Spleen (tissue), 11 donors: ENCODE results near the gene EXOC6B. TPM values are rescaled to one million over a fixed set of nuclear protein-coding genes. Genes with fewer than 3 reads are reported as not detected.

ENCODE experiments used
- DNase-seq: peaks from one replicate; pipeline ENCODE4 v3.0.0-alpha.2; 2020
- H3K27ac ChIP-seq, 8 donors: fragments of 200-600 bp; sonication (generic) in 7 of 8; 1 replicate in 4 of 8; 2 replicates in 4 of 8; pipeline versions ENCODE4 v1.5.0 to v1.8.0; 2016 to 2021; ENCODE audit warnings: inconsistent platforms in 4 of 8, mild to moderate bottlenecking in 4 of 8, moderate library complexity in 1 of 8
- H3K27me3 ChIP-seq, 7 donors: fragments of 200-600 bp; sonication (generic) in 6 of 7; replicated peaks in 1 of 7; 1 replicate in 4 of 7; 2 replicates in 3 of 7; pipeline versions ENCODE4 v1.5.0 to v1.8.0; 2016 to 2021; ENCODE audit warnings: inconsistent platforms in 3 of 7, mild to moderate bottlenecking in 1 of 7
- H3K36me3 ChIP-seq, 6 donors: fragments of 200-600 bp; sonication (generic) in 5 of 6; 1 replicate in 4 of 6; 2 replicates in 2 of 6; pipeline versions ENCODE4 v1.5.0 to v1.8.0; 2016 to 2021; ENCODE audit warnings: inconsistent platforms in 2 of 6
- H3K4me1 ChIP-seq, 6 donors: fragments of 200-600 bp; sonication (generic) in 5 of 6; 1 replicate in 3 of 6; 2 replicates in 3 of 6; pipeline versions ENCODE4 v1.5.0 to v1.8.0; 2016 to 2021; ENCODE audit warnings: inconsistent platforms in 3 of 6
- H3K4me3 ChIP-seq, 8 donors: fragments of 200-600 bp; sonication (generic) in 7 of 8; 1 replicate in 4 of 8; 2 replicates in 4 of 8; pipeline versions ENCODE4 v1.5.0 to v1.8.0; 2016 to 2021; ENCODE audit warnings: inconsistent platforms in 4 of 8, mild to moderate bottlenecking in 4 of 8, moderate library complexity in 2 of 8
- H3K9me3 ChIP-seq, 8 donors: fragments of 200-600 bp; sonication (generic) in 7 of 8; 1 replicate in 4 of 8; 2 replicates in 4 of 8; pipeline versions ENCODE4 v1.5.0 to v1.8.0; 2016 to 2021; ENCODE audit warnings: inconsistent platforms in 4 of 8
- CTCF ChIP-seq, 11 experiments: fragments of 200-600 bp in 7 of 11; fragments of 450-650 bp in 4 of 11; sonication (generic) in 4 of 11; IDR thresholded peaks in 8 of 11; conservative IDR thresholded peaks in 3 of 11; 1 replicate in 7 of 11; 2 replicates in 4 of 11; pipeline versions ENCODE4 v1.4.0 to v1.8.0; 2016 to 2021; ENCODE audit warnings: antibody characterized with exemption in 11 of 11, inconsistent platforms in 4 of 11, mild to moderate bottlenecking in 1 of 11
- POLR2A ChIP-seq, 3 donors: fragments of 450-650 bp; IDR thresholded peaks; one replicate each; pipeline ENCODE4 v1.5.1; 2017; ENCODE audit warnings: antibody characterized with exemption in 3 of 3, mild to moderate bottlenecking in 1 of 3
- POLR2AphosphoS5 ChIP-seq, 3 donors: sonication (generic); formaldehyde crosslinking; IDR thresholded peaks; one replicate each; pipeline ENCODE4 v1.5.1; 2017; ENCODE audit warnings: antibody characterized with exemption in 3 of 3
- WGBS, 5 donors: extraction: QIAGEN DNeasy Blood & Tissue Kit in 3 of 5; methylation state at CpG; one replicate each; pipeline versions ENCODE4 v1.1.5 to v1.1.7; 2013 to 2018; 5-methylcytosine and 5-hydroxymethylcytosine counted together
- intact Hi-C: fragments of 100-400 bp; cut with DNase I; formaldehyde crosslinking; loops from one replicate; pipeline ENCODE4 v1.15.0; 2023; ENCODE audit warnings: low total_unique reads
- polyA plus RNA-seq, 3 donors: library from polyadenylated mRNA; stranded (reverse); fragments of 200-250 nt; gene quantifications; one replicate each; pipeline ENCODE4 v1.2.1, GENCODE V29; 2013
- total RNA-seq, 7 donors: library from RNA; depleted of rRNA in 3 of 7; stranded (reverse); fragments of >200 nt in 3 of 7; fragmentation: NEBNext Ultra II Directional in 4 of 7; extraction: Animal tissue kit (Norgen Biotek cat#: 25700) in 4 of 7; gene quantifications; one replicate each; pipeline versions ENCODE4 v1.1.0 to v1.2.1, GENCODE V29; 2016 to 2021
- donor health status: healthy with polysubstance abuse.
- donor health status: DM: no; HTN: no; CAD: no; lungs with moderate emphysema.
- donor health status: DM: no; HTN: no; CAD: no.
- donor health status: Bipolar disorder and iron deficiency.
- donor health status: healthy.
- donor health status: DM: no; HTN: no; CAD: no.
- donor health status: DM: yes; HTN: yes; CAD: no.

EXOC6B gene
- total and polyA plus RNA-seq, 10 donors, result 1.0 to 27.9 (median 18.0) TPM

- no peaks in the 10 kb centered on the region for H3K27me3 ChIP-seq
- H3K4me3 ChIP-seq, result no peak overlapping the region
- no peak overlapping the region for H3K27ac ChIP-seq
- no peak for TF ChIP-seq POLR2AphosphoS5 (IDR thresholded peaks at IDR 0.05)
- no peak for TF ChIP-seq CTCF (IDR thresholded peaks at IDR 0.05 in 8 of 11, conservative IDR thresholded peaks at IDR 0.05 in 3 of 11)
- TF ChIP-seq POLR2A (IDR thresholded peaks at IDR 0.05), result no peak
- intact Hi-C loops, result no loop called here
- no peak for DNase-seq
- no peaks in the 10 kb centered on the region for H3K9me3 ChIP-seq
- 53 to 78% (median 70%) methylated on average over 5 of the region's 5 CpGs for WGBS, 5 donors
- H3K36me3 ChIP-seq, result no peaks in the 10 kb centered on the region
- peaks cover 0 to 8% (median 0%) of the 10 kb centered on the region in 6 donors for H3K4me1 ChIP-seq
These were observed 553.8 kb downstream of the EXOC6B start for GRCh38 chr2:72271766-72272641.

DNA sequence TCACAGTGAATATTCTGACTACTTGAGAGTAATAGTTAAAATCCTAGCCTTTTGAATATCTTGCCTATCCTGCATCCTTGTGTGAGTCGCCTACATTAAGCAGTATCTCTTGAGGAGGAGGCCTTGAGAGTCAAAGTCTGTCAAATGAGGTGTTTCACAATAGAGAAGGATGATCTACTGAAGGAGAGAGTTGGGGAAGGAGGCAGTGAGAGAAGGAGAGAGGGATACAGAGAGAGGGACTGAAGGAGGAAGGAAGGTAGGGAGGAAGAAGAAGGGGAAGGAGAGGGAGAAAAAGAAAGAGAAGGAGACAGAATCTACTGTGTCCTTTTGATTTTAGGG, 554.6 kb downstream of the EXOC6B start:
- Histone ChIP-seq H3K27ac (no peak overlapping the region), H3K27me3 (no peaks in the 10 kb centered on the region)
- WGBS, 5 donors, result 68 to 79% (median 70%) methylated on average over 1 of the region's 1 CpG

GRCh38 chr2:72270556-72271275, 555.1 kb downstream of the EXOC6B start:
- H3K27ac ChIP-seq, result no peak overlapping the region
- TF ChIP-seq POLR2AphosphoS5 (IDR thresholded peaks at IDR 0.05) (no peak), CTCF (IDR thresholded peaks at IDR 0.05 in 8 of 11, conservative IDR thresholded peaks at IDR 0.05 in 3 of 11) (no peak), POLR2A (IDR thresholded peaks at IDR 0.05) (no peak)
- H3K9me3 ChIP-seq, result no peaks in the 10 kb centered on the region
- DNase-seq, result no peak
- 62 to 89% (median 71%) methylated on average over 1 of the region's 1 CpG for WGBS, 5 donors
- H3K4me1 ChIP-seq, result peaks cover 0 to 8% (median 0%) of the 10 kb centered on the region in 6 donors
- intact Hi-C loops, result no loop called here
- H3K27me3 ChIP-seq, result no peaks in the 10 kb centered on the region
- no peak overlapping the region for H3K4me3 ChIP-seq
- no peaks in the 10 kb centered on the region for H3K36me3 ChIP-seq

More for the DNA sequence above, 554.6 kb downstream of the EXOC6B start:
- H3K36me3 ChIP-seq, result no peaks in the 10 kb centered on the region
- intact Hi-C loops, result no loop called here
- no peaks in the 10 kb centered on the region for H3K9me3 ChIP-seq
- no peak for DNase-seq
- peaks cover 0 to 8% (median 0%) of the 10 kb centered on the region in 6 donors for H3K4me1 ChIP-seq
- H3K4me3 ChIP-seq, result no peak overlapping the region
- TF ChIP-seq POLR2A (IDR thresholded peaks at IDR 0.05) (no peak), POLR2AphosphoS5 (IDR thresholded peaks at IDR 0.05) (no peak), CTCF (IDR thresholded peaks at IDR 0.05 in 8 of 11, conservative IDR thresholded peaks at IDR 0.05 in 3 of 11) (no peak)

DNA sequence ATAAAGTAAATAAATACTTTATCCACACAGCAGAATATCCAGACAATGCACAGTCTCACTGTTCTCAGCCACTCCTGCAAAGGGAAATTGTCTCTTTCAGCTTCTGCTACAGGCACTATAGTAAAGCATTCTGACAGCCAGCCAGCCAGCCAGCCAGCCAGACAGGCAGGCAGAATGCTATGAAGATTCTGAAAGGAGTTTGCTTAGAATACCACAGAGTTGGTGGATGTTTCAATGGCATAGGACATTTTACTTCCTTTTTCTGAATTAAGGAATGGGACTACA, 562.1 kb downstream of the EXOC6B start:
- no peak overlapping the region for H3K27ac ChIP-seq
- intact Hi-C loops, result no loop called here
- no peaks in the 10 kb centered on the region for H3K4me1 ChIP-seq
- H3K9me3 ChIP-seq, result peaks cover 0 to 5% (median 0%) of the 10 kb centered on the region in 8 donors
- TF ChIP-seq CTCF (IDR thresholded peaks at IDR 0.05 in 8 of 11, conservative IDR thresholded peaks at IDR 0.05 in 3 of 11) (no peak), POLR2AphosphoS5 (IDR thresholded peaks at IDR 0.05) (no peak), POLR2A (IDR thresholded peaks at IDR 0.05) (no peak)
- DNase-seq, result no peak
- H3K27me3 ChIP-seq, result no peaks in the 10 kb centered on the region
- no peaks in the 10 kb centered on the region for H3K36me3 ChIP-seq
- no peak overlapping the region for H3K4me3 ChIP-seq
